Left hindlimb (tissue), 1 donor: ENCODE measurements around the gene EDNRA.
A peak's percentile ranks its signal among the peaks of the same experiment; 100 is the strongest.

Experiments
- DNase-seq: peaks from one replicate; pipeline ENCODE4 v3.0.0-alpha.2; 2018

Gene EDNRA

DNA sequence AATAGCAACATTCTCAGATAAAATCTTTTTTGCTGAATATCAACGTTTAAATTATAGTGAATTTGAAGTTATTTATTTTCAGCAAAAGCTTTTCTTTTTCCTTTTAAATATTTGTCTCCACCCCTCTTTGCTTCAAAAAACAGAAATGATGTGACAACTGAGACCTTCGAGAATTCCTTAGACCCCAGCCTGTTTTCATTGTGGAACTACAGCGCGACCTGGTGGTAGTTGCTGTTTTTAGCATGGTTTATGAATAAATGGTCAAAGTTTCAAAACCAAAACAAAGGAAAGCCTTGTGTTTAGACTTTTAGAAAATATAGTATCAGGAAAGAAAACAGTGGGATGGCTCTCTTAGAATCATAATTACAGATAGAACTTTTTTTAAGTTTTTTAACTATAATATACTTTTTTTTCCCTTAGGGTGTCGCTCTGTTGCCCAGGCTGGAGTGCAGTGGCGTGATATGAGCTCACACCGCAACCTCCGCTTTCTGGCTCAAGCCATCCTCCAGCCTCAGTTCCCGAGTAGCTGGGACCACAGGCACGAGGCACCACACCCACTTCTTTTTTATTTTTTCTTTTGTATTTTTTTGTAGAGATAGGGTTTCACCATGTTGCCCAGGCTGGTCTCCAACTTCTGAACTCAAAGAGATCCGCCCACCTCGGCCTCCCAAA, 109.5 kb downstream of the EDNRA start:
- DNase-seq, result peak; percentile 71

DNA sequence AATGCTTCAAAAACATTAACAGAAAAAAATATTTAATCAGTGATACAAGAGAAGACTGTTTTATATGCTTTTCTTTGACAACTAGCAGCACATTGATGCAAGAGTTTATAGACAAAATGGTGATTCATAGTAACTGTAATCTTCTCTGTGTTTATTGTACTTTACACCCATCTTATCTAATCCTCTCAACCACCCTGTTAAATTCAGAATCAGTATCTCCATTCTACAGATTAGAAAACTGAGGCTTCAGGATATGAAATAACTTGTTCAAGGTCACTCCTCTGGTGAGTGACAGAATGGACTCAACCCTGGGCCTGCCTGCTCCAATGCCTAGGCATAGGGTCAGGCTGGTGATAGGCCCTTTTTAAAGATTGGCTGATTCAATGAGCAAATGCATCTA, 110.2 kb downstream of the EDNRA start:
- no peak for DNase-seq

DNA sequence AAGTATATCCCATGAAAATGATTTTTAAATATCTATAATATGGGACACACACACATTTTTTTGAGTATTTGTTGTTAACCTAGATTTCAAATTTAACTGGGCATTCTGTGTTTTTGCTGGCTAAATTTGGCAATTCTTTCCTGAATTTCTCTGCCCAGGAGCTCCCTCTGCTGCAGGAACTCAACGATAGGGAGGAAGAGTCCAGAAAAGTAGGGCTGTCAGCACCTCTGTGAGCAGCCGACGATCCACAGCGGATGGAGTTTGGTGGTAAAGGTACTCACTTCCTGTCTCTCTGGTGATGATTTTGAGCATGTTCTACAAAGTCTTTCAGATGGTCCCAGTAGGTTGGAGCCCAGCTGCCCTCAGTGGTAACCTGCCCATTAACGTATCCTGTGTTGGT, 113.2 kb downstream of the EDNRA start:
- no peak for DNase-seq
